T-helper 2 cell treated with Interferon-gamma antibody and Interleukin-4, amounts not matched to agents 5 μg/mL and 100 μg/mL, for 36 hours (primary cell): ENCODE data around the gene UBXN10.

Source experiments
- DNase-seq: peaks from one replicate; pipeline ENCODE4 v3.0.0; 2021; ENCODE audit warnings: low spot score
- H3K27ac Mint-ChIP-seq: one replicate; pipeline ENCODE4 v1.8.0; 2021; ENCODE audit warnings: mild to moderate bottlenecking, mixed read lengths
- H3K27me3 Mint-ChIP-seq: one replicate; pipeline ENCODE4 v1.8.0; 2021; ENCODE audit warnings: low read depth, mixed read lengths
- H3K36me3 Mint-ChIP-seq: one replicate; pipeline ENCODE4 v1.8.0; 2021; ENCODE audit warnings: low read depth, mixed read lengths
- H3K4me1 Mint-ChIP-seq: one replicate; pipeline ENCODE4 v1.8.0; 2021; ENCODE audit warnings: low read depth, mixed read lengths
- H3K4me3 Mint-ChIP-seq: one replicate; pipeline ENCODE4 v1.8.0; 2022; ENCODE audit warnings: mild to moderate bottlenecking, moderate library complexity, mixed read lengths
- H3K9me3 Mint-ChIP-seq: one replicate; pipeline ENCODE4 v1.8.0; 2021; ENCODE audit warnings: mixed read lengths

Gene UBXN10

GRCh38 chr1:20166051-20166450 lies 19.8 kb upstream of the UBXN10 start:
- no peak for DNase-seq
- H3K4me1 Mint-ChIP-seq = no peaks in the 10 kb centered on the region
- H3K27me3 Mint-ChIP-seq = no peaks in the 10 kb centered on the region
- H3K4me3 Mint-ChIP-seq = no peak overlapping the region
- no peak overlapping the region for H3K27ac Mint-ChIP-seq
- H3K9me3 Mint-ChIP-seq = peaks cover 13% of the 10 kb centered on the region
- H3K36me3 Mint-ChIP-seq = peaks cover 2% of the 10 kb centered on the region

GRCh38 chr1:20167126-20167525 lies 18.8 kb upstream of the UBXN10 start:
- H3K36me3 Mint-ChIP-seq = peaks cover 2% of the 10 kb centered on the region
- H3K27ac Mint-ChIP-seq = no peak overlapping the region
- no peak for DNase-seq
- H3K27me3 Mint-ChIP-seq = no peaks in the 10 kb centered on the region
- H3K4me3 Mint-ChIP-seq = no peak overlapping the region
- peaks cover 6% of the 10 kb centered on the region for H3K9me3 Mint-ChIP-seq
- peaks cover 4% of the 10 kb centered on the region for H3K4me1 Mint-ChIP-seq

GRCh38 chr1:20168564-20169491 lies 17.1 kb upstream of the UBXN10 start:
- H3K4me3 Mint-ChIP-seq = no peak overlapping the region
- H3K27ac Mint-ChIP-seq = no peak overlapping the region
- no peaks in the 10 kb centered on the region for H3K27me3 Mint-ChIP-seq
- H3K9me3 Mint-ChIP-seq = no peaks in the 10 kb centered on the region
- DNase-seq = no peak
- H3K4me1 Mint-ChIP-seq = peaks cover 4% of the 10 kb centered on the region
- H3K36me3 Mint-ChIP-seq = no peaks in the 10 kb centered on the region

GRCh38 chr1:20169932-20170331 lies 16.0 kb upstream of the UBXN10 start:
- no peaks in the 10 kb centered on the region for H3K27me3 Mint-ChIP-seq
- H3K36me3 Mint-ChIP-seq = no peaks in the 10 kb centered on the region
- DNase-seq = no peak
- no peak overlapping the region for H3K4me3 Mint-ChIP-seq
- H3K4me1 Mint-ChIP-seq = peaks cover 8% of the 10 kb centered on the region
- H3K27ac Mint-ChIP-seq = no peak overlapping the region
- H3K9me3 Mint-ChIP-seq = no peaks in the 10 kb centered on the region

- Mint-ChIP-seq H3K4me3 (no peak overlapping the region), H3K36me3 (no peaks in the 10 kb centered on the region), H3K4me1 (peaks cover 12% of the 10 kb centered on the region), H3K9me3 (no peaks in the 10 kb centered on the region), H3K27me3 (no peaks in the 10 kb centered on the region), H3K27ac (no peak overlapping the region)
- no peak for DNase-seq
Measured at GRCh38 chr1:20172033-20172590, 13.8 kb upstream of the UBXN10 start.

- Mint-ChIP-seq H3K36me3 (peaks cover 2% of the 10 kb centered on the region), H3K4me3 (no peak overlapping the region), H3K9me3 (peaks cover 10% of the 10 kb centered on the region), H3K27ac (no peak overlapping the region), H3K27me3 (peaks cover 16% of the 10 kb centered on the region), H3K4me1 (peaks cover 12% of the 10 kb centered on the region)
- no peak for DNase-seq
Measured at GRCh38 chr1:20174937-20175666, 10.8 kb upstream of the UBXN10 start.

- H3K4me3 Mint-ChIP-seq = no peak overlapping the region
- H3K4me1 Mint-ChIP-seq = peaks cover 13% of the 10 kb centered on the region
- H3K27me3 Mint-ChIP-seq = peaks cover 24% of the 10 kb centered on the region
- H3K9me3 Mint-ChIP-seq = peaks cover 14% of the 10 kb centered on the region
- no peak for DNase-seq
- H3K36me3 Mint-ChIP-seq = peaks cover 2% of the 10 kb centered on the region
- H3K27ac Mint-ChIP-seq = no peak overlapping the region
Measured at GRCh38 chr1:20178634-20179370, 7.1 kb upstream of the UBXN10 start.

GRCh38 chr1:20179371-20180128 lies 6.3 kb upstream of the UBXN10 start:
- no peak overlapping the region for H3K4me3 Mint-ChIP-seq
- no peak overlapping the region for H3K27ac Mint-ChIP-seq
- H3K27me3 Mint-ChIP-seq = peaks cover 27% of the 10 kb centered on the region
- peaks cover 14% of the 10 kb centered on the region for H3K9me3 Mint-ChIP-seq
- peaks cover 20% of the 10 kb centered on the region for H3K4me1 Mint-ChIP-seq
- no peak for DNase-seq
- peaks cover 2% of the 10 kb centered on the region for H3K36me3 Mint-ChIP-seq

- no peak overlapping the region for H3K27ac Mint-ChIP-seq
Measured at GRCh38 chr1:20180129-20180843, 5.6 kb upstream of the UBXN10 start.

GRCh38 chr1:20180844-20181207 lies 5.1 kb upstream of the UBXN10 start:
- peaks cover 2% of the 10 kb centered on the region for H3K36me3 Mint-ChIP-seq
- peaks cover 27% of the 10 kb centered on the region for H3K27me3 Mint-ChIP-seq
- DNase-seq = no peak
- peaks cover 14% of the 10 kb centered on the region for H3K9me3 Mint-ChIP-seq
- no peak overlapping the region for H3K4me3 Mint-ChIP-seq
- peaks cover 19% of the 10 kb centered on the region for H3K4me1 Mint-ChIP-seq
- H3K27ac Mint-ChIP-seq = no peak overlapping the region

More at GRCh38 chr1:20180129-20180843, 5.6 kb upstream of the UBXN10 start:
- H3K4me3 Mint-ChIP-seq = no peak overlapping the region
- H3K9me3 Mint-ChIP-seq = peaks cover 14% of the 10 kb centered on the region
- peaks cover 2% of the 10 kb centered on the region for H3K36me3 Mint-ChIP-seq
- H3K4me1 Mint-ChIP-seq = peaks cover 19% of the 10 kb centered on the region
- DNase-seq = no peak
- H3K27me3 Mint-ChIP-seq = peaks cover 27% of the 10 kb centered on the region

GRCh38 chr1:20182415-20182814 lies 3.5 kb upstream of the UBXN10 start:
- Mint-ChIP-seq H3K27me3 (peaks cover 31% of the 10 kb centered on the region), H3K4me3 (no peak overlapping the region), H3K27ac (no peak overlapping the region), H3K4me1 (peaks cover 30% of the 10 kb centered on the region), H3K9me3 (peaks cover 14% of the 10 kb centered on the region), H3K36me3 (peaks cover 2% of the 10 kb centered on the region)
- no peak for DNase-seq

- peaks cover 2% of the 10 kb centered on the region for H3K36me3 Mint-ChIP-seq
Measured at GRCh38 chr1:20183035-20183434, 2.9 kb upstream of the UBXN10 start.

More at GRCh38 chr1:20183035-20183434, 2.9 kb upstream of the UBXN10 start:
- Mint-ChIP-seq H3K27me3 (peaks cover 28% of the 10 kb centered on the region), H3K4me3 (no peak overlapping the region), H3K4me1 (peaks cover 37% of the 10 kb centered on the region), H3K27ac (no peak overlapping the region), H3K9me3 (peaks cover 14% of the 10 kb centered on the region)
- DNase-seq = no peak
